ENCODE results near the gene SF3B3. TPM values are rescaled to one million over a fixed set of nuclear protein-coding genes. Genes with fewer than 3 reads are reported as not detected.
A peak's percentile ranks its signal among the peaks of the same experiment; 100 is the strongest.

Gene SF3B3
- total and polyA plus RNA-seq, 2 of the 13 experiments (the other 11 are each of a cell fraction or from before 2014, with no cell fraction given), result 157 to 500 TPM

DNA sequence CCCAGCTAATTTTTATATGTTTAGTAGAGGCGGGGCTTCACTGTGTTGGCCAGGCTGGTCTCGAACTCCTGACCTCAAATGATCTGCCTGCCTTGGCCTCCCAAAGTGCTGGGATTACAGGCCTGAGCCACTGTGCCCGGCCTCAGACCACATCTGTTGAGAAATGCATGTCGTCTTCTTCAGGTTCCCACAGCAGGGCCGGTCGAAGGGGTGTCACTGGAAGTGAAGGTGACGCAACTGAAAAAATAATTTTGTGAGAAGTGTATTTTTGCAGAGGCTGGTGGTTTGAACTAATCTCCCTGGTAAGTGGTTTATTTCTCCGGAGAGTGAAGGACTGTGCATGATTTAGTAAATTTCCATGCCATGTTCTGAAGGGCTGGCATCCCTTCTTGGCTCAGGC is 89.3 kb downstream of the SF3B3 start (continued):
- TF ChIP-seq, protein P1, sequence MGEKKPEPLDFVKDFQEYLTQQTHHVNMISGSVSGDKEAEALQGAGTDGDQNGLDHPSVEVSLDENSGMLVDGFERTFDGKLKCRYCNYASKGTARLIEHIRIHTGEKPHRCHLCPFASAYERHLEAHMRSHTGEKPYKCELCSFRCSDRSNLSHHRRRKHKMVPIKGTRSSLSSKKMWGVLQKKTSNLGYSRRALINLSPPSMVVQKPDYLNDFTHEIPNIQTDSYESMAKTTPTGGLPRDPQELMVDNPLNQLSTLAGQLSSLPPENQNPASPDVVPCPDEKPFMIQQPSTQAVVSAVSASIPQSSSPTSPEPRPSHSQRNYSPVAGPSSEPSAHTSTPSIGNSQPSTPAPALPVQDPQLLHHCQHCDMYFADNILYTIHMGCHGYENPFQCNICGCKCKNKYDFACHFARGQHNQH (CRISPR knock-in tag; IDR thresholded peaks at IDR 0.05), result no peak
- TF ChIP-seq HHEX (CRISPR knock-in tag; IDR thresholded peaks at IDR 0.05) (no peak), PLRG1 (conservative IDR thresholded peaks at IDR 0.05) (no peak)
- TF ChIP-seq, protein P2, sequence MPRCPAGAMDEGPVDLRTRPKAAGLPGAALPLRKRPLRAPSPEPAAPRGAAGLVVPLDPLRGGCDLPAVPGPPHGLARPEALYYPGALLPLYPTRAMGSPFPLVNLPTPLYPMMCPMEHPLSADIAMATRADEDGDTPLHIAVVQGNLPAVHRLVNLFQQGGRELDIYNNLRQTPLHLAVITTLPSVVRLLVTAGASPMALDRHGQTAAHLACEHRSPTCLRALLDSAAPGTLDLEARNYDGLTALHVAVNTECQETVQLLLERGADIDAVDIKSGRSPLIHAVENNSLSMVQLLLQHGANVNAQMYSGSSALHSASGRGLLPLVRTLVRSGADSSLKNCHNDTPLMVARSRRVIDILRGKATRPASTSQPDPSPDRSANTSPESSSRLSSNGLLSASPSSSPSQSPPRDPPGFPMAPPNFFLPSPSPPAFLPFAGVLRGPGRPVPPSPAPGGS (CRISPR knock-in tag; IDR thresholded peaks at IDR 0.05), result no peak

DNA sequence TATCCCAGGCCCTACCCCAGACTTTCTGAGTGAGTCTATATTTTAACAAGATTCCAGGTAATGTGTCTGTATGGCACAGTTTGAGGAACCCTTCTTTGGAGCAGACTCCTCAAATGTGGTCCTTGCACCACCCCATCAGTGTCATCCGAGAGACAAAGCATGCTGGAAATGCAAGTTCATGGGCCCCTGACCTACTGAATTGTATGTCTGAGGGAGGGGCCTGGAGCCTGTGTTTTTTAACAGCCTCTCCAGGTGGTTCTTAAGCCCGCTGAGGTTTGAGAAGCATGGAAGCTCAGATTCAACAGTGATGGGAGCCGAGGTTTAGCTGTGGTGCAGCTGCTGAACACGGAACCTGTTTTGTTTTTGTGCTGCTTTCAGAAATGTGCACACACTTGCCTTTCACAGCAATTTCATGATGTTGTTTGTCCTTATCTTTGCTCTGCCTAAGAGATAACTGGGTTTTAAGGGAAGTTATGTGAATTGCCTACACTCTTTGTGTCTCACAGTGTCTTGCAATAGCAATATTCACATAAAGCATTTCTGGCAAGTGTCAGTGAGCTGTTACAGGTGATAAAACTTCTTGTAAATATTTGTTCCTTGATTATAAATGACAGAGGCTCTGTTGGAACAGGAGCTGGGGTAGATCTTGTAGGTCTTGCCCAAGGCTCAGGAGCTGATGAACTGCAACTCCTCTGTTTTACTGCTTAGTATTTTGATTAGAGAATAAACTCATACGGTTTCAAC is 90.8 kb downstream of the SF3B3 start:
- Histone ChIP-seq H3K79me2 (ENCODE audit: insufficient read depth, low read length) (no peaks in the 10 kb centered on the region), H4K20me1 (ENCODE audit: insufficient read depth, low read length) (no peaks in the 10 kb centered on the region), H2AFZ (ENCODE audit: low read length) (no peak overlapping the region), H3K9ac (ENCODE audit: insufficient read depth, low read depth, low read length) (no peak overlapping the region), H3K27ac (ENCODE audit: extremely low read length, insufficient read depth, low read length) (no peak overlapping the region), H3K4me2 (ENCODE audit: low read depth, low read length) (no peak overlapping the region), H3K4me1 (ENCODE audit: insufficient read depth, low read length) (peaks cover 11% of the 10 kb centered on the region; the same call in 1 of the 2 replicates), H3K27me3 (ENCODE audit: control insufficient read depth in 1 of 2, insufficient read depth in 2 of 2, low read length in 2 of 2) (peaks cover 0 to 14% of the 10 kb centered on the region in 2 experiments; a peak in 1 of 5 replicates), H3K4me3 (replicated peaks in 1 of 3; ENCODE audit: insufficient read depth in 1 of 3, low read depth in 2 of 3, low read length in 3 of 3) (no peak overlapping the region), H3K36me3 (replicated peaks in 1 of 2; ENCODE audit: control insufficient read depth in 1 of 2, insufficient read depth in 2 of 2, low read length in 2 of 2) (no peaks in the 10 kb centered on the region), H3K9me3 (ENCODE audit: low read length) (no peaks in the 10 kb centered on the region)
- ATAC-seq (no peak), DNase-seq (ENCODE audit: low spot score) (no peak), FAIRE-seq (peak; percentile 15)
- 16% methylated on average over 5 of the region's 5 CpGs for WGBS (ENCODE audit: low lambda C conversion rate)
- POLR2A ChIA-PET, result no interaction called here
- CTCF ChIA-PET (ENCODE audit: low intra/inter-chr PET ratio, low total read pairs), result no interaction called here
- BruUV-seq (replicated peaks), result no TSS peak
- in situ Hi-C loops (cut with HindIII; ENCODE audit: extremely low pct_ligation_motif_present, low pct_unique_long_range_greater_than_20kb) (no loop called here), intact Hi-C loops (cut with micrococcal nuclease; ENCODE audit: unreplicated experiment) (no loop called here)
- TF ChIP-seq, protein P3, sequence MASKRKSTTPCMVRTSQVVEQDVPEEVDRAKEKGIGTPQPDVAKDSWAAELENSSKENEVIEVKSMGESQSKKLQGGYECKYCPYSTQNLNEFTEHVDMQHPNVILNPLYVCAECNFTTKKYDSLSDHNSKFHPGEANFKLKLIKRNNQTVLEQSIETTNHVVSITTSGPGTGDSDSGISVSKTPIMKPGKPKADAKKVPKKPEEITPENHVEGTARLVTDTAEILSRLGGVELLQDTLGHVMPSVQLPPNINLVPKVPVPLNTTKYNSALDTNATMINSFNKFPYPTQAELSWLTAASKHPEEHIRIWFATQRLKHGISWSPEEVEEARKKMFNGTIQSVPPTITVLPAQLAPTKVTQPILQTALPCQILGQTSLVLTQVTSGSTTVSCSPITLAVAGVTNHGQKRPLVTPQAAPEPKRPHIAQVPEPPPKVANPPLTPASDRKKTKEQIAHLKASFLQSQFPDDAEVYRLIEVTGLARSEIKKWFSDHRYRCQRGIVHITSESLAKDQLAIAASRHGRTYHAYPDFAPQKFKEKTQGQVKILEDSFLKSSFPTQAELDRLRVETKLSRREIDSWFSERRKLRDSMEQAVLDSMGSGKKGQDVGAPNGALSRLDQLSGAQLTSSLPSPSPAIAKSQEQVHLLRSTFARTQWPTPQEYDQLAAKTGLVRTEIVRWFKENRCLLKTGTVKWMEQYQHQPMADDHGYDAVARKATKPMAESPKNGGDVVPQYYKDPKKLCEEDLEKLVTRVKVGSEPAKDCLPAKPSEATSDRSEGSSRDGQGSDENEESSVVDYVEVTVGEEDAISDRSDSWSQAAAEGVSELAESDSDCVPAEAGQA (IDR thresholded peaks at IDR 0.05; ENCODE audit: low read depth), result no peak
- TF ChIP-seq, protein P3 (CRISPR knock-in tag; IDR thresholded peaks at IDR 0.05; ENCODE audit: borderline replicate concordance), result no peak
- TF ChIP-seq, protein P4, sequence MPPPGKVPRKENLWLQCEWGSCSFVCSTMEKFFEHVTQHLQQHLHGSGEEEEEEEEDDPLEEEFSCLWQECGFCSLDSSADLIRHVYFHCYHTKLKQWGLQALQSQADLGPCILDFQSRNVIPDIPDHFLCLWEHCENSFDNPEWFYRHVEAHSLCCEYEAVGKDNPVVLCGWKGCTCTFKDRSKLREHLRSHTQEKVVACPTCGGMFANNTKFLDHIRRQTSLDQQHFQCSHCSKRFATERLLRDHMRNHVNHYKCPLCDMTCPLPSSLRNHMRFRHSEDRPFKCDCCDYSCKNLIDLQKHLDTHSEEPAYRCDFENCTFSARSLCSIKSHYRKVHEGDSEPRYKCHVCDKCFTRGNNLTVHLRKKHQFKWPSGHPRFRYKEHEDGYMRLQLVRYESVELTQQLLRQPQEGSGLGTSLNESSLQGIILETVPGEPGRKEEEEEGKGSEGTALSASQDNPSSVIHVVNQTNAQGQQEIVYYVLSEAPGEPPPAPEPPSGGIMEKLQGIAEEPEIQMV (CRISPR knock-in tag; IDR thresholded peaks at IDR 0.05; ENCODE audit: low read depth), result no peak
- TF ChIP-seq, protein P5, sequence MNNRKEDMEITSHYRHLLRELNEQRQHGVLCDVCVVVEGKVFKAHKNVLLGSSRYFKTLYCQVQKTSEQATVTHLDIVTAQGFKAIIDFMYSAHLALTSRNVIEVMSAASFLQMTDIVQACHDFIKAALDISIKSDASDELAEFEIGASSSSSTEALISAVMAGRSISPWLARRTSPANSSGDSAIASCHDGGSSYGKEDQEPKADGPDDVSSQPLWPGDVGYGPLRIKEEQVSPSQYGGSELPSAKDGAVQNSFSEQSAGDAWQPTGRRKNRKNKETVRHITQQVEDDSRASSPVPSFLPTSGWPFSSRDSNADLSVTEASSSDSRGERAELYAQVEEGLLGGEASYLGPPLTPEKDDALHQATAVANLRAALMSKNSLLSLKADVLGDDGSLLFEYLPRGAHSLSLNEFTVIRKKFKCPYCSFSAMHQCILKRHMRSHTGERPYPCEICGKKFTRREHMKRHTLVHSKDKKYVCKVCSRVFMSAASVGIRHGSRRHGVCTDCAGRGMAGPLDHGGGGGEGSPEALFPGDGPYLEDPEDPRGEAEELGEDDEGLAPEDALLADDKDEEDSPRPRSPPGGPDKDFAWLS (CRISPR knock-in tag; IDR thresholded peaks at IDR 0.05; ENCODE audit: borderline replicate concordance), result no peak
- no peak for TF ChIP-seq SUZ12 (IDR thresholded peaks at IDR 0.05; ENCODE audit: low read depth, low read length)
